Panc1 (cell line): ENCODE results near the gene TRIM75. TPM values are rescaled to one million over a fixed set of nuclear protein-coding genes. Genes with fewer than 3 reads are reported as not detected.

Source experiments
- ATAC-seq: fragments of 200-7000 bp; cut with Tn5 transposase; 2 replicates; pipeline ENCODE4 v1.9.1; 2020; ENCODE audit warnings: mild to moderate bottlenecking, moderate library complexity
- BruUV-seq: library from RNA; stranded (reverse); fragments of 400-500 nt; replicated peaks from 2 replicates; lab custom pipeline; 2021; lab: Mats Ljungman, UMichigan
- CTCF ChIA-PET: fragments of 300-600 bp; sonication (Branson Sonifier 250); formaldehyde crosslinking; loops from one replicate; lab custom pipeline; 2022; ENCODE audit warnings: antibody characterized with exemption; lab: Charles Lee
- POLR2A ChIA-PET: fragments of 300-600 bp; sonication (Branson Sonifier 250); formaldehyde crosslinking; loops from one replicate; lab custom pipeline; 2022; ENCODE audit warnings: antibody characterized with exemption; lab: Charles Lee
- DNase-seq: peaks from one replicate; pipeline ENCODE4 v3.0.0-alpha.2; 2010; ENCODE audit warnings: low read depth, low spot score
- H3K27ac ChIP-seq: 2 replicates; pipeline ENCODE4 v1.5.1; 2011; ENCODE audit warnings: mild to moderate bottlenecking, low read length, inconsistent platforms
- H3K27me3 ChIP-seq: fragments of 200-500 bp; sonication (Bioruptor generic); 2 replicates; pipeline ENCODE4 v1.6.0; 2014; ENCODE audit warnings: low read length, inconsistent platforms; ENCODE audit not compliant: control insufficient read depth, insufficient read depth
- H3K36me3 ChIP-seq: fragments of 200-500 bp; sonication (Bioruptor generic); 2 replicates; pipeline ENCODE4 v1.5.1; 2014; ENCODE audit warnings: inconsistent platforms, mild to moderate bottlenecking, low read length, moderate library complexity; ENCODE audit not compliant: control insufficient read depth, insufficient read depth
- H3K4me1 ChIP-seq: 2 replicates; pipeline ENCODE4 v1.5.1; 2011; ENCODE audit warnings: inconsistent platforms, mild to moderate bottlenecking, low read length, moderate library complexity; ENCODE audit not compliant: control insufficient read depth, insufficient read depth
- H3K4me3 ChIP-seq, 2 experiments: 2 replicates each; pipeline ENCODE4 v1.5.1; 2011 to 2012; ENCODE audit warnings: low read depth in 2 of 2, low read length in 2 of 2, mild to moderate bottlenecking in 2 of 2, inconsistent platforms in 1 of 2, moderate library complexity in 1 of 2
- H3K9me3 ChIP-seq: fragments of 200-500 bp; sonication (Bioruptor generic); 2 replicates; pipeline ENCODE4 v1.5.1; 2014; ENCODE audit warnings: low read depth, mild to moderate bottlenecking, inconsistent platforms, low read length, moderate library complexity; ENCODE audit not compliant: control insufficient read depth, insufficient read depth
- CTCF ChIP-seq: fragments of 450-650 bp; IDR thresholded peaks from 2 replicates; pipeline ENCODE4 v1.5.1; 2017; ENCODE audit warnings: mild to moderate bottlenecking
- POLR2AphosphoS5 ChIP-seq: IDR thresholded peaks from 2 replicates; pipeline ENCODE4 v1.6.1; 2012; ENCODE audit warnings: mild to moderate bottlenecking, low read depth, low read length, moderate library complexity
- REST ChIP-seq, 2 experiments: IDR thresholded peaks; 2 replicates each; pipeline ENCODE4 v1.6.1; 2011 to 2012; ENCODE audit warnings: low read depth in 2 of 2, control low read depth in 1 of 2, low read length in 1 of 2, mild to moderate bottlenecking in 1 of 2, moderate library complexity in 1 of 2; ENCODE audit not compliant: insufficient read depth in 1 of 2
- SIN3A ChIP-seq: IDR thresholded peaks from 2 replicates; pipeline ENCODE4 v1.6.1; 2012; ENCODE audit warnings: low read depth, mild to moderate bottlenecking, low read length, moderate library complexity, borderline replicate concordance; ENCODE audit not compliant: insufficient read depth
- TCF7L2 ChIP-seq: IDR thresholded peaks from 2 replicates; pipeline ENCODE4 v1.6.1; 2011; ENCODE audit warnings: mild to moderate bottlenecking, low read depth, low read length, inconsistent platforms
- in situ Hi-C: cut with HindIII; loops from 2 replicates; pipeline ENCODE4 v1.10.0; 2016; ENCODE audit warnings: low sequenced_read_pairs, low pct_unique_long_range_greater_than_20kb
- intact Hi-C: fragments of 100-400 bp; cut with micrococcal nuclease; formaldehyde crosslinking; loops from one replicate; pipeline ENCODE4 v1.10.0; 2022; ENCODE audit not compliant: unreplicated experiment
- total RNA-seq: library from RNA; stranded (reverse); gene quantifications from one replicate; pipeline ENCODE4 v1.2.1, GENCODE V29; 2021; ENCODE audit not compliant: unreplicated experiment

TRIM75 gene
- total RNA-seq, 1 experiment from 2014 or later = not detected

- H3K27ac ChIP-seq = no peak overlapping the region
- POLR2A ChIA-PET = no interaction called here
- in situ Hi-C loops (no loop called here), intact Hi-C loops (no loop called here)
- TF ChIP-seq CTCF (no peak), REST (IDR thresholded peaks at IDR 0.05; ENCODE audit: insufficient read depth in 1 of 2, low read depth in 2 of 2, low read length in 1 of 2) (no peak), POLR2AphosphoS5 (no peak), SIN3A (no peak), TCF7L2 (no peak)
- BruUV-seq = no TSS peak
- DNase-seq (no peak), ATAC-seq (no peak)
- no peaks in the 10 kb centered on the region for H3K4me1 ChIP-seq
- no peak overlapping the region for H3K4me3 ChIP-seq
- CTCF ChIA-PET = no interaction called here
- no peaks in the 10 kb centered on the region for H3K9me3 ChIP-seq
- H3K36me3 ChIP-seq = no peaks in the 10 kb centered on the region
- no peaks in the 10 kb centered on the region for H3K27me3 ChIP-seq
Observed at GRCh38 chr4:165048170-165048569, 5.5 kb upstream of the TRIM75 start.

DNA sequence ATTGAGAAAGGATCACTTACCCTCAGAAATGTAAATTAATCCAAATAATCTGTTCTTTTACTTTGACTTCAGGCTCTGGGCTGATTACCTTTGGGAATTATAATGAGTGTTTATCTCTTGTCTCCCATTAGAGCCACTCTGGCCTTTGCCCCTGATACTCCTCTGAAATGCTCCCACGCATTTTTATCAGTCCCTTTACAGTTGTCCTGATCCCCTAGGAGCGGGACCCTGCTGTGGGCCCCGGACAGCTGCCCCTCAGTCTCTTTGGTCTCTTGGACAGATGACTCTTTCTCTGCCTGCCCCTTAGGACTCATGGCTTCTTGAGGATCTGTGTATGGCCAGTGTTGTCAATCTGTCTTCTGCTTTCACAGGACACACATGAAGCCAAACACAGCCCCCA, 1.0 kb upstream of the TRIM75 start:
- H3K4me1 ChIP-seq = no peaks in the 10 kb centered on the region
- no peak for DNase-seq
- H3K27me3 ChIP-seq = no peaks in the 10 kb centered on the region
- ChIA-PET CTCF (no interaction called here), POLR2A (no interaction called here)
- no peaks in the 10 kb centered on the region for H3K36me3 ChIP-seq
- intact Hi-C loops = no loop called here
- in situ Hi-C loops = no loop called here
- no TSS peak for BruUV-seq
- no peak overlapping the region for H3K4me3 ChIP-seq
- ATAC-seq = no peak
- TF ChIP-seq CTCF = no peak
- no peak for TF ChIP-seq SIN3A
- TF ChIP-seq TCF7L2 = no peak
- TF ChIP-seq REST (IDR thresholded peaks at IDR 0.05; ENCODE audit: insufficient read depth in 1 of 2, low read depth in 2 of 2, low read length in 1 of 2) = no peak
- TF ChIP-seq POLR2AphosphoS5 = no peak
- no peak overlapping the region for H3K27ac ChIP-seq
- no peaks in the 10 kb centered on the region for H3K9me3 ChIP-seq
